GM19351 (cell line): ENCODE measurements around the gene SPRTN.

ENCODE experiments used
- ATAC-seq: cut with Tn5 transposase; IDR thresholded peaks from one replicate; pipeline ENCODE4 v1.9.1; 2021; ENCODE audit warnings: mild to moderate bottlenecking, moderate library complexity; ENCODE audit not compliant: unreplicated experiment

SPRTN gene, protein sequence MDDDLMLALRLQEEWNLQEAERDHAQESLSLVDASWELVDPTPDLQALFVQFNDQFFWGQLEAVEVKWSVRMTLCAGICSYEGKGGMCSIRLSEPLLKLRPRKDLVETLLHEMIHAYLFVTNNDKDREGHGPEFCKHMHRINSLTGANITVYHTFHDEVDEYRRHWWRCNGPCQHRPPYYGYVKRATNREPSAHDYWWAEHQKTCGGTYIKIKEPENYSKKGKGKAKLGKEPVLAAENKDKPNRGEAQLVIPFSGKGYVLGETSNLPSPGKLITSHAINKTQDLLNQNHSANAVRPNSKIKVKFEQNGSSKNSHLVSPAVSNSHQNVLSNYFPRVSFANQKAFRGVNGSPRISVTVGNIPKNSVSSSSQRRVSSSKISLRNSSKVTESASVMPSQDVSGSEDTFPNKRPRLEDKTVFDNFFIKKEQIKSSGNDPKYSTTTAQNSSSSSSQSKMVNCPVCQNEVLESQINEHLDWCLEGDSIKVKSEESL

DNA sequence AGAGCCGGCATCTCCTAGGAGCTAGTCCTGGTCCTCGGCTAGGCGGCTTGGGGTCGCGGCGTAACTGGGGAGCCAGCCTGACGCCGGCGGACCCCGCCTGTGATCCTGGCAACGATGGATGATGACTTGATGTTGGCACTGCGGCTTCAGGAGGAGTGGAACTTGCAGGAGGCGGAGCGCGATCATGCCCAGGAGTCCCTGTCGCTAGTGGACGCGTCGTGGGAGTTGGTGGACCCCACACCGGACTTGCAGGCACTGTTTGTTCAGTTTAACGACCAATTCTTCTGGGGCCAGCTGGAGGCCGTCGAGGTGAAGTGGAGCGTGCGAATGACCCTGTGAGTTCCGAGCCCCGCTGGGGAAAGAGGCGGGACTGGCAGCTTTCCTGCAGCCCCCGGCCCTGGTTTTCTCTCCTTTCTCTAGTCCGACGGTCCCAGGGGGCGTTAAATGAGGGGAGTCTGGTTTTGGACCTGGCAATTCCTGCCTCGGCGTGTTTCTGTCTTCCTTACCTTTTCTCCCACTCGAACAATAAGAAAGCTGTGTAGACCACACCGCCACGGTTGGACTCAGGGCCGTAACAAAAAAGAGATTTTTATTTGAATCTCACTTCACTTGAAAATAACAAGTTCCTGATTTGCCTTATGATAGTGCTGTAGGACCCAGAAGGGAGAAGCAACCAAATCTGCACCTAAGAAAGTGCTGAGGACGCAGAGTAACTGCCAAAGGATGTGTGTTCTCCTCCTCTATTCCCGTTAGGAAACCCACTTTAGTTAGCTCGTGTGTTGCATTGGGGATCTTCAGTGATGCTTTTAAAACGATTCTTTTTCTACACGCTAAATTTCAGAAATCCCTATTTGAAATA lies at the start of gene SPRTN:
SPRTN (plus strand) TSS at position 24 of the 859 bp plus-strand sequence; CDS start at position 115, 91 bp downstream.
- ATAC-seq = peak; percentile 1

DNA sequence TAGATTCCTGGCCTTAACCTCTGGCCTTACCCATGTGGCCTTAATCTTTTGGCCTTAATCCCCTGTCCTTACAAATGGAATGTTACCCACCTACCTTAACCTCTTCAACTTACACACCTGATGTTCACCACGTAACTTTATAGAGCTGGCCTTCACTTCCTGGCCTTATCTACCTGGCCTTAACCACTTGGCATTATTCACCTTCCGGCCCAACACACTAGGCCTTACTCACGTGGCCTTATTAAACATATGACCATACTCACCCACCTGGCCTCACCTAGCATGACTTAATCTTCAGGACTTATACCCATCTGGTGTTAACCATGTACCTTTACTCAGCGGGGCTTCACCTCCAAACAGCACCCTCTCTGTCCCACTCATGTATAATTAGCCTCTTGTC lies 42.2 kb upstream of the SPRTN start:
- ATAC-seq = no peak

DNA sequence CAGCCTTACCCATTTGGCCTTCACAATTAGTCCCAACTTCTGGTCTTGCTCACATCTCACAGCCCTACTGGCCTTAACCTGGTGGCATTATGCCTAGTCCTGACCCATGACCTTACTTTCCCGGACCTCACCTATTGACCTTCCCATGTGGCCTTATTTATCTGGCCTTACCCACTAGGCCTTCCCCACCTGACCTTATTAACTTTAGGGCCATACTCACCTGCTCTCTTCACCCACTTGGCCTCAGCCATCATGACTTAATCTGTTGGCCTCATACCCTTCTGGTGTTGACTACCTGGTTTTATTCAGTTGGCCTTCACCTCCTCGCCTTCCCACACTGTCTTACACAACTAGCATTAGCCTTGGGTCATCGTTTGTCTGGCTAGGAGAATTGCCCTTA lies 36.1 kb upstream of the SPRTN start:
- no peak for ATAC-seq

DNA sequence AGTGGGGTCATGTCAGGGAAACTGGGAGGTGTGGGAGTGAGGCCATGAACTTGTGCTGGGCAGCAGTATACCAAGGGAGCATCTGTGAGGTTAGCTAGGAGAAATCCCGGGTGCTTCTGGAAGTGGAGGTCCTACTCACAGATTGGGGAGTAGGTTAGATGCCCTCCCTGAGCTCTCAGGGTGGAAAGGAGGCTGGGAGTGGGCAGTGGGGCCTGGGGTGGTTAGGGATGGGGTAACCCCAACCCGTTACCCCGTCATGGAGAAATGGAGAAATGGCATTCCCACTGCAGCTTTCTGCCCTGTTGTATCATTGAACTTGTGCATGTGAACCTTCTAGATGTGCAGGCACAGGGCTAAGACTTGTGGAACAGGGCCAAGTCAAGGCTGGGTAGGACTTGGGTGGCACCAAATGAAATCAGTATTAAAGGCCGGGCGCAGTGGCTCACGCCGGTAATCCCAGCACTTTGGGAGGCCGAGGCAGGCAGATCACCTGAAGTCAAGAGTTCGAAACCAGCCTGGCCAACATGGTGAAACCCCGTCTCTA lies 27.6 kb upstream of the SPRTN start:
- no peak for ATAC-seq

DNA sequence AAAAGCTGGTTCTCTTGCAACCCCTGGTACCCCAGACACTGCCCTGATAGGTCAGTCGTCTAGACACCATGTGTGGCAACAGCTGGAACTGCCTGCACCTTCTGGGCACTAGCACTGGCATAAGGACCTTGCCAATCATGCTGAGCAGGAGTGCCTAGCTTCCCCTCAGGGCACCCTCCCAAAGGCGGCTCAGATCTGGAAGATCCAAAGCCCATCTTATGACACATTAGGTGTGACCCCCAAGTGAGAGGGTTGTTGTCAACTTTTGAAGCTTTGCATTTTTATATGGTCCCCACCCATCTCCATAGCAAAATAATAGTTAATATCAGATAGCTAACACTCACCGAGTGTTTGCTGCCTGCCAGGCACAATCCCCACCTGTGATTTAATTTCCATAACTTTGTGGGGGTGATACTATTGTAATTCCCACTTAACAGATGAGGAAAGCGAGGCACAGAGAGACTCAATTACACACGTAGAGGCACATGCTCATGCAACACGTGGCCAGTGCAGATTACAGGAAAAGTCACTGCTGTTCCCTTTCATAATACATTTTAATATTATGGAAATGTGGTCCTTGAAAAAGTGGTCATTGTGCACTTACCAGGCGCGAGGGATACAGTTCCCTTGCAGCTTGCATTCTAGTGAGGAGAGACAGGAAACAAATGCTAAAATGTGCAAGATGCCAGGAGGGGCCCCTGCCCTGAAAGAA lies 26.2 kb upstream of the SPRTN start:
- no peak for ATAC-seq

DNA sequence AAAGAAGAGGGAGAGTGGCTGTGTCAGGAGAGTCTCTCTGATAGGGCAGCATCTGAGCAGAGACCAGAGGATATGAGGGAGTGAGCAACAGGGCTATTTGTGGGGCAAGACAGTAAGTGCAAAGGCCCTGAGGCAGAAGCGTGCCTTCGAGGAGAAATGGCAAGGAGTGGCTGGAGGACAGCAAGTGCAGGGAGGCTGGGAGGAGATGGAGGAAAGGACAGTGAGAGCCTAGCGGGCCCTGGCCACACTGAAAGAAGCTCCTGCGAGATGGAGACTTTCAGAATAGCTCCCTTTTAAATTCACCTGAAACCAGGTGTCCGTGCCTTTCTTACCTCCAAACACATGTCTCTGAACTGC lies 25.7 kb upstream of the SPRTN start:
- ATAC-seq = no peak

DNA sequence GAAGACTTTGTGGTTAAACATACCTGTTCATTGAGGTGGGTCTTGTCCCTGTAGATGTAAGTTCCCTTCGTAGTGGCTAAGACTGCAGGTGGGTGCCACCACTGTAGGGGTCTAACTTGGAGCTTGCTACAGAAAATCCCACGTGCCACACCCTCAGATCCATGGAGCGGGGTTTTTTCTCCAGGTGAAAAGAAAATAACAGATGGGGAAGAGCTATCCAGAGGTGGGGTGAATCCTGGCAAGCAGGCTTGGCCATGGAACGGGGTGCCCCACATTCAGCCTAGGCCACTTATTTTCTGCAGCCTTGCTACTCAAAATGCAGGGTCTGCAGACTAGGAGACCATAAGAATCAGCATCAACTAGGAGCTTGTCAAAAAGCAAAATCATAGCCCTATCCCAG lies 24.4 kb upstream of the SPRTN start:
- no peak for ATAC-seq

DNA sequence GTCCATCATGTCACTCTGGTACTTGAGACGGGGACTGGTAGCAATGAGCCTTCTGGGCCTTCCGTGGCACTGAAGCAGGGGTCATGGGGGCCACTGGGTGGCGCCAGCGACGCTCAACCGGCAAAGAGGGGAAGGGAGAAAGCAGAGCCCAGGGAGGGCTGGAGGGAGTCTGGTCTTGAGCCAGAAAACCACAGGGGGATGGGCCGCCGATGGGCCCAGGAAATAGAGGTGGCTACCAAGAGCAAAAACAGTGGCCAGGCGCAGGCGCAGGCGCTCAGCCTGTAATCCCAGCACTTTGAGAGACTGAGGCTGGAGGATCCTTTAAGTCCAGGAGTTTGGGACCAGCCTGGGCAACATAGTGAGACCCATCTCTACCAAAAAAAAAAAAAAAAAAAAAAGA lies 22.2 kb upstream of the SPRTN start:
- peak; percentile 96 for ATAC-seq

DNA sequence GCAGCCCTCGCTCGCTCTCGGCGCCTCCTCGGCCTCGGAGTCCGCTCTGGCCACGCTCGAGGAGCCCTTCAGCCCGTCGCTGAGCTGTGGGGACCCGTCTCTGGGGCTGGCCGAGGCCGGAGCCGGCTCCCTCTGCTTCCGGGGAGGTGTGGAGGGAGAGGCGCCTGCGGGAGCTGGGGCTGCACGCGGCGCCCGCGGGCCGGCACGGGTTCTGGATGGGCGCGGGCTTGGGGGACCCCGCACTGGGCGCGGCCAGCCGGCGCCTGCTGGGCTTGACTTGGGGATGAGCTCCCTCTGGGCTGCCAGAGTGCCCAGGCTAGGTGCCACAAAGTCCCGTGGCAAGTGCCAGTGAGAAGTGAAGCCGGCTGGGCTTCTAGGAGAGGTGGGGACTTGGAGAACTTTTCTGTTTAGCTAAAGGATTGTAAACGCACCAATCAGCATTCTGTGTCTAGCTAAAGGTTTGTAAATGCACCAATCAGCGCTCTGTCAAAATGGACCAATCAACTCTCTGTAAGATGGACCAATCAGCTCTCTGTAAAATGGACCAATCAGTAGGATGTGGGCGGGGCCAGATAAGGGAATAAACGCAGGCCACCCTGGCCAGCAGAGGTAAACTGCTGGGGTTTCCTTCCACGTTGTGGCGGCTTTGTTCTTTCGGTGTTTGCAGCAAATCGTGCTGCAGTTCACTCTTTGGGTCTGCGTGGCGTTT lies 20.6 kb upstream of the SPRTN start:
- no peak for ATAC-seq

DNA sequence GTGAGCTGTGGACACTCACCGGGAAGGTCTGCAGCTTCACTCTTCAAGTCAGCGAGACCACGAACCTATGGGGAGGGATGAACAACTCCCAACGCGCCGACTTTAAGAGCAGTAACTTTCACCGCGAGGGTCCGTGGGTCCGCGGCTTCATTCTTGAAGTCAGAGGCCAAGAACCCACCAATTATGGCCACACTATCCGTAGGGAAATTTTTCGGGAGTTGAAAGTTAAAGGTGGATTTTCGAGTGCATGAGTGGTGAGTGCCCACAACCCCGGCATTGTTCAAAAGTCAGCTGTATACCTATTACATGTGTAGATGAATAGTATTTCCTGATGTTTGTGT lies 20.1 kb upstream of the SPRTN start:
- ATAC-seq = no peak

DNA sequence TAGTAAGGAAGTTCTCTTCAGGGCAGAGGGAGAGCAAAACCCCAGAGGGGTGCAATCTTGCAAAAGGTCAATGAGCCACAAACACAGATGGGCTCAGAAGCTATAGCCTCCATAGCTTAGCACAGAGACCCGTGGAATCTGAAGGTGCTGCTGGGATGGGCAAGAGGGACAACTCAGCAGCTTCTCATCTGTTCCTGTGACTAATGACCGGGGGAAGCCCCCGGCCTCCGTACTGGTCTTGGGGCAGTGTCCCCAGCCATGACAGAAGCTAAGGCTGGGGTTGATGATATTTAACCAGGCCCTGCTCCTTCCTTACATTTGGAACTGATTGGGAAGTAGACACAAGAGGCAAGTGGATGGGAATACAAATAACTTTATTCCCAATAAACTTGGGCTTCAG lies 19.5 kb upstream of the SPRTN start:
- no peak for ATAC-seq

DNA sequence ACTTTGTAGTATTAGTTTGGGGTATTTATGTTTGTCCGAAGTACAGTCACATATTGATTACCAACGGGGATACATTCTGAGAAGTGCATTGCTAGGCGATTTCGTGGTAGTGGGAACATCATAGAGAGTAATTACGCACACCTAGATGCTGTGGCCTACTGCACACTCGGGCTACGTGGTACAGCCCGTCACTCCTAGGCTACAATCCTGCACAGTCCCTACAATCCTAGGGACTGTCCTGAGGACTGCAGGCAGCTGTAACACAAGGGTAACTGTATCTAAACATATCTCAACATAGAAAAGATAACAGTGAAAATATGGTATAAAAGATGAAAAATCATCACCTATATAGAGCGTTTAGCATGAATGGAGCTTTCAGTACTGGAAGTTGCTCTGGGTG lies 19.0 kb upstream of the SPRTN start:
- ATAC-seq = no peak

DNA sequence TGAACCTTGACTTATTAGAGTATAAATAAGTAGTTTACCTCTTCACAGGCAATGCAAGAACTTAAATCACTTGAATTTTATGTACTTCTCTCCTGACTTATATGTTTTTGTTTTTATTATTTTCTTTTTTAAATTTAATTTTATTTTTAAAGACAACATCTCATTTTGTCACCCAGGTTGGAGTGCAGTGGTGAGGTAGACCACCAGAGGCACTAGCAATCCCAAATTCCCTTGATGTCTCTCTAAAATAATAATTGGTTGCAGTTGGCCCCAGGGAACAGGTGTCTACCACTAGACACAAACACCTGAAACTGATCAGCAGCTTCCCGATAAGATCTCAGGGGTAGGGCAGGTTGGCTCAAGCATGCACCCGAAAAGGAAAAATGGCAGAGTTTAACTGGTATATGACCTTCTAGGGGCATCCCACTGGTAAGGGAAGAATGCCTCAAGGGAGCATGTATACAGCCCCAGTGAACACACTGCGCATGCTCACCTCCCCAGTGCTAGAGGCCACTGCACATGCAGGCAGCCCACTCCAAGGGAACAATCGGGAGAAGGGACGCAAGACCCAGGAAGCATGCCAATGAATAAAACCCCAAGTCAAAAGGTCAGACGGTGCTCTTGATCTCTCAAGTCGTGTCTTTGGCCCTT lies 15.1 kb upstream of the SPRTN start:
- ATAC-seq = no peak

DNA sequence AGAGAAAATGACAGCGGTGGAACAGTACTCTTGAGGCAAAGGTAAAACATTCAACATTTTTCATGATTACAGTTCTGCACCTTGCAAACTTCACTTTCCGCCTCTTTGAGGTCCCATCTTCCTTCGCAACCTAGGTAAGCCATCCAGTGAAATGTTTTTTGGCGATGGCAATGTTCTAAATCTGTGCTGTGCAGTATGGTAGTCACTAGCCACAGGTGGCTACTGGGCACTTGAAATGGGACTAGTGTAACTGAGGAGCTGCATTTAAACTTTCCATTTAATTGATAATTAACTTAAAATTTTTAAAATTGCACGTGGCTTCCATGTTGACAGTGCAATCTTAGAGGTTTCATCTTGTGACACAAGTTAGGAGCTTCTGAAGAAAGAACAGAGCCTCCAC lies 13.4 kb upstream of the SPRTN start:
- ATAC-seq = no peak

DNA sequence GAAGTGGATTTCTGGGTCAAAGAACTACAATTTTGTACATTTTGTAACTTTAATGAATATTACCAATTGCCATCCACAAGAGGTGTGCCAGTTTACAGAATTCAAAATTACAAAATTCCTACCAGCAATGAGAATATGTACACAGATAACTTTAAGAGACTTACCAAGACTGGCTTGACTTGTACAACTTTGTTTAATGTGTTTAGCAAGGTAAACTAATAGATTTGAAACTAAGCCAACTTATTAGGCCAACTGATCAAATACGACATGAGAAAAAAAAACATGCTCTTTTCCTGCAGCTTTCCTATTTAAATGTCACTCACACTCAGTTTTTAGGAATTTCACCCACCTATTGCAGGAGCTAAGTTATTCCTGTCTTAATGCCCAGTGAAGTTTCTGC lies 11.8 kb upstream of the SPRTN start:
- ATAC-seq = no peak

DNA sequence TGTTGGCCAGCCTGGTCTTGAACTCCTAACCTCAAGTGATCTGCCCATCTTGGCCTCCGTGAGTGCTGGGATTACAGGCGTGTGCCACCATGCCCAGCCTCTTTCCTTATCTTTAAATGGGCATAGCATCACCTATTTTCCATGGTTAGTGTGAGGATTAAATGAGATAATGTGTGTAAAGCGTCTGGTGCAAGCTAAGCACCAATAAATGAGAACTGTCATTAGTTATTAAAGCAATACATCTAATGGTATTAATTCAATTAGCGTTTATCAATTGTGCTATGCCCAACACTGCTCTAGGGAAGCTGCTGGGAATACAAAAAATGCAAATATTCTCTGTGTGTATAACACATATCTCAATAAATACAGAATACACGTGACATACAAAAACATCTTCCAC lies 10.5 kb upstream of the SPRTN start:
- no peak for ATAC-seq

DNA sequence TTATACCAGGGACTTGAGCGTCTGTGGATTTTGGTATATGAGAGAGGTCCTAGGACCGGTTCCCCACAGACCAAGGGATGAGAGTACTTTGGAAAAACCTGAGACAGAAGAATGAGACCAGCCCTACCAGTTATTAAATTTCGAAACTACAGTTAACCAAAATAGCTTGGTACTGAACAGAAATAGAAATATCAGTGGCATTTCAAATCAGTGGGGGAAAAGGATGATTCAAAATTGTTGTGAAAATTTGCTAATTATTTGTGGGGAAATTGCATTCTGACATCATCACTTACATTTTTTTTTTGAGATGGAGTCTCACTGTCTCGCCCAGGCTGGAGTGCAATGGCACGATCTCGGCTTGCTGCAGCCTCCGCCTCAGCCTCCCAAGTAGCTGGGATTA lies 8.6 kb upstream of the SPRTN start:
- ATAC-seq = no peak

DNA sequence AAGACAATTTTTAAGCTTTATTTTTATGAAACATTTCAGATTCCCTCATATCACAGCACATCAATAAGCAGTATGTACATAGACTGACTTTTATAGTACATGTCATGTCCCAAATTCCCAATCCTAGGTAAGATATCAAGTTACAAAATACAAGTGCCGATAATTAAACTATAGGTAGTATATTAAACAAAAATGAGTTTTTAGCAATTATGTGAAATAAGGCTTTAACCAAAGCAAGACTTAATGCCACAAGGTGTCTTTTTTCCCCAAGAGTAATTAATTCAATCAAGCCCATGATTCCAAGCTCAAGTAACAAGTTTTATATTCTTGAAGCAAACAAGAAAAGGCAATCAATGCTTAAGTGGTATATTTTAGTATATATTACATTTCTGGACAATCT lies 5.3 kb upstream of the SPRTN start:
- ATAC-seq = no peak

DNA sequence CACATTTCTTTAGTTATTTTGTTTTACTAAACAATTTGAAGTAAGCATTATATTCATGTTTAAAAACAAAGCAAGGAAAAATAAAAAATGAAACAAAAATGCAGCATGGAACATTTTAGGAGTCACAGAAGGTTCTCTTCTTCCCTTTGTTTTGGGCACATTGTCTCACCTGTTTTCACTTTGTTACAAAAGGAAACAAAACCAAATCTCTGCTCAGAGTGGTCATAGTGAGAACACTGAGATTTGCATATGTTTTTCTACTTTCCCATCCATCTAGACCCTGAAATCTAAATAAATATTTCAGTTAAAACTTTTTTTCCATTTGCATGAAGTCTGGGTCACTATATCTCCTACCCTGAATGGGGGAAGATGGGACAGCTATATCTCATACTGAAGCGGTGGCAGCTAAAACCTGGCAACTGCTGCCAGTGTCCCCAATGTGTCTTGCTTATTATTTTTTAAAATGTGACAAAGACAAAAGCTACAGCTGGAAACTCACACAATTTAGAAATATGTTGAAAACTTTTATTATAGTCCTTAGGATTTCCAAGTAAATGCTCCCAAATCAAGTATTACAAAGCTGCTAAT lies 3.9 kb upstream of the SPRTN start:
- no peak for ATAC-seq

DNA sequence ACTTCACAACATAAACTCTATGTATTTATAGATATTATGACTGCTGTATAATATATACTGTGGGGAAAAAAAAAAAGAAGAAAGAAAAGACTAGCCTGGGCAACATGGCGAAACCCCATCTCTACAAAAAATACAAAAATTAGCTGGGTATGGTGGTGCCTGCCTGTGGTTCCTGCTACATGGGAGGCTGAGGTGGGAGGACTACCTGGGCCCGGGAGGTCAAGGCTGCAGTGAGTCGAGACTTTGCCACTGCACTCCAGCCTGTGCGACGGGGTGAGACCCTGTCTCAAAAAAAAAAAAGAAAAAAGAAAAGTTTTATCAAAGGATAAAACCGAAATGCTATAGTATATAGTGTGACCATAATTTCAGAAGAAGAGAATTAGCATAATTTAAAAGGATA lies 3.1 kb upstream of the SPRTN start:
- ATAC-seq = no peak
